Astrocyte (in vitro differentiated cells and primary cell): Measurements from ENCODE around the gene STMND1.

Source experiments
- CTCF ChIP-seq: IDR thresholded peaks from 2 replicates; pipeline ENCODE4 v1.5.1; 2011; ENCODE audit warnings: low read depth, mild to moderate bottlenecking, inconsistent platforms, low read length, moderate library complexity; ENCODE audit not compliant: insufficient read depth
- EZH2 ChIP-seq: IDR thresholded peaks from 2 replicates; pipeline ENCODE4 v1.6.1; 2012; ENCODE audit warnings: mild to moderate bottlenecking, low read length, inconsistent platforms; ENCODE audit not compliant: insufficient read depth

DNA sequence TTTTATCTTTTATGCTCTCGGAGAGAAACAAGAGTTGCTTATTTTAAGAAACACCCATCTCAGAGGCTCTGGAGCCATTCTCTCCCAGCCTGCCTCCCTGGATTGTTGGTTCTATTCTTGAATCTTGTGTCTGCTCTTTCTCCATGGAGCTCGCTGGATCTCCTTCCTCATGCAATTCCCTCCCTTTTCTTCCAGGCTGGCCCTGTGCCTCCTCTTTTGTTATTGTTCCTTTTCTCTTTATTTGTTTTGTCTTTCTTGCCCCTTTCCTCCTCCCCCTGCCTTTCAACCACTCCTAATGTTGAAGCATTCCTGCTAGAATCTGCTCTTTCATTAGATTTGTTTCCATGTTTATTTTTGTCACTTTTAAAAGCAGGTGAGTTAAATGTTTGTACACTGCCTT is 76.5 kb downstream of the STMND1 start:
- TF ChIP-seq CTCF (no peak), EZH2 (no peak)
